Fibroblast of villous mesenchyme (primary cell): ENCODE results near the gene AP1AR. TPM values are rescaled to one million over a fixed set of nuclear protein-coding genes. Genes with fewer than 3 reads are reported as not detected.

Source experiments
- DNase-seq: peaks from one replicate; pipeline ENCODE4 v3.0.0-alpha.2; 2010; ENCODE audit warnings: low read depth
- H3K4me3 ChIP-seq: 2 replicates; pipeline ENCODE4 v1.5.1; 2011; ENCODE audit warnings: low read depth, mild to moderate bottlenecking, low read length
- CTCF ChIP-seq: IDR thresholded peaks from 2 replicates; pipeline ENCODE4 v1.5.1; 2012; ENCODE audit warnings: low read depth, mild to moderate bottlenecking, low read length; ENCODE audit not compliant: insufficient read depth
- total RNA-seq: library from RNA; depleted of rRNA; stranded (reverse); fragments of >200 nt; gene quantifications from 2 replicates; pipeline ENCODE4 v1.2.3, GENCODE V29; 2012

AP1AR gene
- total RNA-seq, 1 donor = 24.2 TPM

- no peak for TF ChIP-seq CTCF
- H3K4me3 ChIP-seq = no peak overlapping the region
- no peak for DNase-seq
Measured at GRCh38 chr4:112247021-112247420, 15.4 kb downstream of the AP1AR start.

DNA sequence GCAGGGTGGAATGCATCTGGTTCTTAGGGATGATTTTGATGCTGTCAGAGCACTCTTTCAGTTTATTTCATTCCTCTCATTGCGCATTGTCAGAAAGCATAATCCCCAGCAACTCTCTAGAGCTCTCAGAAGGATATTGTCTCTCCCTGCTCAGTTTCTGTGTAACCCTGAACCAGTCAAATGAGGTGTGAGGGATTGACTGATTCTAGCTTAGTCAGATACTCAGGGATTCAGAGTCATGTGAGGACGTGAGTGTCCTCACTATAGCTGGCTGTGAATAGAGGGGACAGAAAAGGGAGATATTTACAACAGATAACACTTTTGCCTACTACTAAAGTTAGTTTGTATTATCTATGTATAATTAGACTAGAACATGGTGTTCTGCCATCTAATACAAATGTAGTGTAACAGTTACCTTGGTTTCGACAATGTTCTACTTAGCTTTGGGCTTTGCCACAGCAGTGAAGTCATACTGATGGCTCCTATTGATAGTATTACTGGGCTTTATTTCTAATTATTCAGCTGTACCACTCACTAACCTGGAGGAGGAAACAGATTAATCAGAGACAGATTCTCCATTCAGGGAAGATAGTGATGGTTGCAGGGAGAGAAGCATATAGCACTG is 19.5 kb downstream of the AP1AR start:
- TF ChIP-seq CTCF = no peak
- DNase-seq = no peak
- H3K4me3 ChIP-seq = no peak overlapping the region

DNA sequence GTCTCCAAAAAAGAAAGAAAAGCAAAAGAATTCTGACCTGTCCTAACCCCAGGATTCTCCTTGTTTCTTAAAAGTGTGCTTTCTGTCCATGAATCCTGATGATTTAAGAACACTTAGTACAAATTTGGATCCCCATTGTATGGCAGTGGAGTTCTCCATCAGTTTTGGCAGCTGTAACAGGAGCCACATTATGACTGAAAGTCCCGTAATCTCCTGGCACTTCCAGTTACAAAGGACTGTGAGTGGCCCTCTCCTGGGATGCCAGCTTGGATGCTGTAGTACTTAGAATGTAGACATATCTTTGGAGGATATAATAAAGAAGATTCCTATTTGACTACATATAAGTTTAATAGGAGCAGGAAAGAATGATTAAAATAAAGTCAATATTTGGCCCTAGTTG is 20.6 kb downstream of the AP1AR start:
- DNase-seq = no peak
- H3K4me3 ChIP-seq = no peak overlapping the region
- no peak for TF ChIP-seq CTCF

GRCh38 chr4:112253382-112254000 is 21.9 kb downstream of the AP1AR start:
- TF ChIP-seq CTCF = no peak
- DNase-seq = no peak
- no peak overlapping the region for H3K4me3 ChIP-seq

DNA sequence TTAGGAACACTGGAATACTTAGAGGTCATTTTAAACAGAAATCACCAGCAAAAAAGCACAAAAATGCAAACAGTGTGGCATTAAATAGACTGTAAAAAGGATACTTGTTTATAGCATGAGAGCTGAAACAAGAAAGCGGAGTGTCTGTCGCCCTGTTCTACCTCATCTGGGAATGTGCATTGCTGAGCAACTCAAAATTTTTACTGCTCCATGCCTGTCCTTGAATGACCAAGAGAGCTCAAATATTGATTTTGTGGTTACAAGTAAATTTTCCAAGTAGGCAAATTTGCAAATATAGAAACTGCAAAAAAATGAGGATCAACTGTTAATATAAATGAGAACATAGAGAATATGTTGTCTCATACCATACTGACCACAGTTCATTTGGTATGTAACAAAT is 25.5 kb downstream of the AP1AR start:
- no peak for TF ChIP-seq CTCF
- no peak overlapping the region for H3K4me3 ChIP-seq
- DNase-seq = no peak

DNA sequence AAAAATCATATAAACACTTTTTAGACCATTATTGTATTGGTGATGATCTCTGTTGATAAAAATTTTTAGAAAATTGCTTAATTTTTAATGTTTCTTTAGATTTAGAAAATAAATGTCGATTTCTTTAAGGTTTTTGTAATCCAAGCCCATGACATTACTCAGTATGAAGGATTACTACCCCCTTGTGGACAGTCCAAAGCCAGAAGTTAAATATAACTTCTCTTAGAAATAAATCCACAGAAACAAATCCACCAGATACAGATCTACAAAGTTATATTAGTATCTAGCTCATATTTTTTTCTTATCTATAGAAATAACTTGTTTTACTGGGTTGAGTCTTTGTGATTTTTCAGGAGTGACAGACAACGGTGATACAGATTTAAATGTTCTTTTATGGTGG is 35.2 kb downstream of the AP1AR start:
- peak; percentile 50 for DNase-seq
- no peak overlapping the region for H3K4me3 ChIP-seq
- TF ChIP-seq CTCF = peak; percentile 56

- no peak for TF ChIP-seq CTCF
- DNase-seq = no peak
- no peak overlapping the region for H3K4me3 ChIP-seq
Measured at GRCh38 chr4:112270051-112270450, 38.5 kb downstream of the AP1AR start.
